NCI-H1436 (cell line): Measurements from ENCODE around the gene THSD7A.

ENCODE experiments used
- DNase-seq: peaks from one replicate; lab custom pipeline; 2025; lab: John Stamatoyannopoulos, UW

Gene THSD7A, protein sequence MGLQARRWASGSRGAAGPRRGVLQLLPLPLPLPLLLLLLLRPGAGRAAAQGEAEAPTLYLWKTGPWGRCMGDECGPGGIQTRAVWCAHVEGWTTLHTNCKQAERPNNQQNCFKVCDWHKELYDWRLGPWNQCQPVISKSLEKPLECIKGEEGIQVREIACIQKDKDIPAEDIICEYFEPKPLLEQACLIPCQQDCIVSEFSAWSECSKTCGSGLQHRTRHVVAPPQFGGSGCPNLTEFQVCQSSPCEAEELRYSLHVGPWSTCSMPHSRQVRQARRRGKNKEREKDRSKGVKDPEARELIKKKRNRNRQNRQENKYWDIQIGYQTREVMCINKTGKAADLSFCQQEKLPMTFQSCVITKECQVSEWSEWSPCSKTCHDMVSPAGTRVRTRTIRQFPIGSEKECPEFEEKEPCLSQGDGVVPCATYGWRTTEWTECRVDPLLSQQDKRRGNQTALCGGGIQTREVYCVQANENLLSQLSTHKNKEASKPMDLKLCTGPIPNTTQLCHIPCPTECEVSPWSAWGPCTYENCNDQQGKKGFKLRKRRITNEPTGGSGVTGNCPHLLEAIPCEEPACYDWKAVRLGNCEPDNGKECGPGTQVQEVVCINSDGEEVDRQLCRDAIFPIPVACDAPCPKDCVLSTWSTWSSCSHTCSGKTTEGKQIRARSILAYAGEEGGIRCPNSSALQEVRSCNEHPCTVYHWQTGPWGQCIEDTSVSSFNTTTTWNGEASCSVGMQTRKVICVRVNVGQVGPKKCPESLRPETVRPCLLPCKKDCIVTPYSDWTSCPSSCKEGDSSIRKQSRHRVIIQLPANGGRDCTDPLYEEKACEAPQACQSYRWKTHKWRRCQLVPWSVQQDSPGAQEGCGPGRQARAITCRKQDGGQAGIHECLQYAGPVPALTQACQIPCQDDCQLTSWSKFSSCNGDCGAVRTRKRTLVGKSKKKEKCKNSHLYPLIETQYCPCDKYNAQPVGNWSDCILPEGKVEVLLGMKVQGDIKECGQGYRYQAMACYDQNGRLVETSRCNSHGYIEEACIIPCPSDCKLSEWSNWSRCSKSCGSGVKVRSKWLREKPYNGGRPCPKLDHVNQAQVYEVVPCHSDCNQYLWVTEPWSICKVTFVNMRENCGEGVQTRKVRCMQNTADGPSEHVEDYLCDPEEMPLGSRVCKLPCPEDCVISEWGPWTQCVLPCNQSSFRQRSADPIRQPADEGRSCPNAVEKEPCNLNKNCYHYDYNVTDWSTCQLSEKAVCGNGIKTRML (N-terminal part only)

DNA sequence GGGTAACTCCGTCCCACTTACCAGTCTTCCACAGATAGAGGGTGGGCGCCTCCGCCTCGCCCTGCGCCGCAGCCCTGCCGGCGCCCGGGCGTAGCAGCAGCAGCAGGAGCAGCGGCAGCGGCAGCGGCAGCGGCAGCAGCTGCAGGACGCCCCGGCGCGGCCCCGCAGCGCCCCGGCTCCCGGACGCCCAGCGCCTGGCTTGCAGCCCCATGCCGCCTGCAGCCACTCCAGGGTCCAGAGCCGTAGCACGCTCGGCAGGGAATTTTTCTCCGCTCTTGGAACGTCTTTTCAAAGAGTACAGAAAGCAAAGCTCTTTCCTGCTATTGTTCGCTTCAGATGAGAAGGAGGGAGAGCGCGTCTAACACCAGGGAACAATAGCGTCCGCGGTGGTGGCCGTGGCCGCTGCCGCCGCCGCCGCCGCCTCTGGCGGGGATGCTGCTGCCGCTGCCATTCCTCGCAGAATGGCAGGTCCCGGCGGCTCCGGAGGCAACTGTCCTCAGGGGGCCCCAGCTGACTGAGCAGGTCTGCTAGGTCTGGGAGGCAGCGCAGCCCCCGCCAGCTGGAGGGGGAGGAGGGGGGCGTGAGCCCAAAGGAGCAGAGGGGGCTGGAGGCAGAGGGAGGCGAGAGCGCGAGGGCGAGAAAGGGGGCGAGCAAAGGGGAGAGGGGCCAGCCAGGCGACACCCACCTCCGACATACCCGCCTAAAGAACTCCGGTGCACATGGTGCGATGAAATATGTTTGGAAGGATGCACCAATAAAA lies at the start of gene THSD7A:
THSD7A (minus strand) TSS at position 463 of the 760 bp plus-strand sequence; CDS start at position 211, 252 bp downstream.
- DNase-seq = peak; percentile 65

GRCh38 chr7:11881680-11882079 lies 49.7 kb upstream of the THSD7A start:
- DNase-seq = no peak

GRCh38 chr7:11875635-11876034 lies 43.6 kb upstream of the THSD7A start:
- no peak for DNase-seq

- DNase-seq = no peak
Measured at GRCh38 chr7:11865671-11866070, 33.7 kb upstream of the THSD7A start.

GRCh38 chr7:11858622-11859302 lies 26.8 kb upstream of the THSD7A start:
- DNase-seq = peak; percentile 19

- DNase-seq = no peak
Measured at GRCh38 chr7:11858026-11858425, 26.0 kb upstream of the THSD7A start.

- no peak for DNase-seq
Measured at GRCh38 chr7:11848251-11848650, 16.3 kb upstream of the THSD7A start.

GRCh38 chr7:11847336-11847735 lies 15.3 kb upstream of the THSD7A start:
- DNase-seq = no peak

- no peak for DNase-seq
Measured at GRCh38 chr7:11846361-11846955, 14.5 kb upstream of the THSD7A start.

- no peak for DNase-seq
Measured at GRCh38 chr7:11843113-11843765, 11.2 kb upstream of the THSD7A start.

- DNase-seq = no peak
Measured at GRCh38 chr7:11841657-11842056, 9.7 kb upstream of the THSD7A start.

- no peak for DNase-seq
Measured at GRCh38 chr7:11835260-11835659, 3.3 kb upstream of the THSD7A start.

DNA sequence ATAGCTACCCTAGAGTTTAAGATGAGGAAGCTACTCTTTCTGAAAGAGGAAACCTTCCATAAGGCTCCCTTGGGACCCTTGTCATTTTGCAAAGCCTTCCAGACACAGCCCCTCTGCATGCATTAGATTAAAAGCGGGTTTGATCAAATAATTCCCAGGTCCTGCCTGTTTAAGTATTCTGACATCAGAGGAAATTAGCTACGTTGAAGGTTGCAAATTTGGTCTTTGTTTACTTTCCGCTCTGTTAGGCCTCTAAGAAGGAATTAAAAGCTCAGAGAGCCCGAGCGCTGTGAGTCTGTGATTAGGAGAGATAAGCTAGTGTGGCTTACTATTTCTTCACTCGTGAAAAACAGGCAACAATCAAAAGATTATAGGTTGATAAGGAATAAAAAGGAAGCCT lies 1.4 kb upstream of the THSD7A start:
- DNase-seq = peak; percentile 94

DNA sequence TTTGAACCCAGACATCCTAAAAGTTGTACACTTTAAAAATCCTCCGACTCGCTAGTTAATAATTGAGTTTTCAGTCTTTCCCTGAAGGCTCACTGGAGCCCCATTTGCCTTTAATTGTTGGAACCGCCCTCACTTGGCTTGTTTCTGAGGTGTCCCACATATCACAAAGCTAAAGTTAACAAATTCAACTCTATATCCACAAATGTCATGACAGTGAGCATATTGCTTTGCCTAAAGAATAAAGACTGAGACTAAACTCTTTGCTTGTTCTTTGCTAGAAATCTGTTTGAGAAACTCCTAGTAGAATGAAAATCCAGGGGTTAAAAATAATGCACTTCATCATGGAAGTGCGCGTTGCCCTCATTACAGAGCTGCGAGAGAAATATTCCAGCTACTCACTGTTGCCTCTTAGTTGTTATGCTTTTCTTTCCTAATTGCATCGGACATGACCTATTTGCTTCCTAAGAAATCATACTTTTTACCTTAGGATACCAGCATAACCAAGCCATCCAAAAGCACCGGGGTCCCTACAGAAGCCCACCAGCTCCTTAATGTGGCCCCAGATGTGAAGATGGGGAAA lies 752 bp downstream of the THSD7A start:
- no peak for DNase-seq

DNA sequence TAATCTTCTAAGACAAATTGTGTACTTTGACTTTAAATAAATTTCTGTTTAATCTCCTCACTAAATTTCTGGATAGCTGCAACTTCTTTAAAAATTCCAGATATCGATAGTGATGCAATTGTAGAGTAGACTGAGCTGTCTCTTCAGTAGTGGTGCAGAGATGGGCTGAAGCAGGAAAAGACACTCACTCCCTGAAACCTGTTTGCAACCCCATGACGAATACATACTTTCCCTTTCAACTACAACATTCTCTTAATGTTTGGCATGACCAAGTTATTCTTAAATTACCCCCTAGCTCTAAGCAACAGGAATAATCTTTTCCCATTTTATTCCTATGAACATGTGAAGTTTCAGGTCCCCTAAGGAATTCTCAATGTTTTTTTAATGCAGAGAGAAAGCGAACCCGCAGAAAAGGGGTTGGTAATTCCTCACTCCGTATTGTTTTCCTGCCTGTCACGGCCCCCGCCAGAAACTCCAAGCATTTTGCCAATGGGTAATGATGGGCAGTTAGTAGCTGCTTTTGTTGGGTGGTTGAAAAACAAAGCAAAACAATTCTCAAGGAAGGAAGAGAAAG lies 1.3 kb downstream of the THSD7A start:
- DNase-seq = no peak

GRCh38 chr7:11829954-11830353 lies 2.0 kb downstream of the THSD7A start:
- no peak for DNase-seq

- no peak for DNase-seq
Measured at GRCh38 chr7:11819947-11820346, 12.1 kb downstream of the THSD7A start.

DNA sequence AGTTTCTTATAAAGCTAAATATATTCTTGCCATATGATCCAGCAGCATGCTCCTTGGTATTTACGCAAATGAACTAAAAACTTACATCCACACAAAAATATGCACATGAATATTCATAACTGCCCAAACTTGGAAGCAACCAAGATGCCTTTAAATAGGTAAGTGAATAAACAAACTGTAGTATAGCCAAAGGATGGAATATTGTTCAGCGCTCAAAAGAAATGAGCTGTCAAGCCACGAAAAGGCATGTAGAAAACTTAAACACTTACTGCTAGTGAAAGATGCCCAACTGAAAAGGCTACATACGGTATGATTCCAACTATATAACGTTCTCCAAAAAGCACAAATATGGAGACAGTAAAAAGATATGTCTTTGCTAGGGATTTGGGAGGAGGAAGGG lies 12.7 kb downstream of the THSD7A start:
- no peak for DNase-seq

DNA sequence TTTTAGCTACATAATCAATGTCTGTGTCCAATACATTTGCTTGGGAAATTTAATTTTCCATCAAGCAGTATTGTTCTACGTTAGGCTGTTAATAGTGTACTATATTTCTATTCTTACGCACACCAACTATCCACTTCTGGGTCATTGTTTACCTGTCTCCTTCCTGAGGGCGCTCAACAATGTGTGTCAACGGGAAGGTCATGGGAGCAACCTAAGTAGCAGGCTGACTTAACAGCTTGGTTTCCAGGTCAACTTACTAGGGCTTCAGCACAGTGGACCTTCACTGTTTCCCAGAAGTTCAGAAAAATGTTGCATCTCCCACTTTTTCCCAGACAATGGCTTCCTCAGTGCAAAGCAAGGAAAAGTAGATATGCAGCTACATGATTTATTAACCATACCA lies 13.7 kb downstream of the THSD7A start:
- DNase-seq = no peak
